KBM-7 (cell line): ENCODE data around the gene TWF2.
A peak's percentile ranks its signal among the peaks of the same experiment; 100 is the strongest.
"Not testable (repeated sequence)": the region's sequence is repeated elsewhere in the genome, so short reads cannot be mapped to it uniquely, and the experiment has no call there.

Source experiments
- DNase-seq: peaks from one replicate; pipeline ENCODE4 v3.0.0-alpha.2; 2015
- in situ Hi-C: fragments of 300-500 bp; cut with MboI; formaldehyde crosslinking; loops from 2 replicates; pipeline ENCODE4 v1.14.3; 2020; ENCODE audit warnings: low sequenced_read_pairs, low pct_unique_long_range_greater_than_20kb, mixed read lengths

TWF2 gene

DNA sequence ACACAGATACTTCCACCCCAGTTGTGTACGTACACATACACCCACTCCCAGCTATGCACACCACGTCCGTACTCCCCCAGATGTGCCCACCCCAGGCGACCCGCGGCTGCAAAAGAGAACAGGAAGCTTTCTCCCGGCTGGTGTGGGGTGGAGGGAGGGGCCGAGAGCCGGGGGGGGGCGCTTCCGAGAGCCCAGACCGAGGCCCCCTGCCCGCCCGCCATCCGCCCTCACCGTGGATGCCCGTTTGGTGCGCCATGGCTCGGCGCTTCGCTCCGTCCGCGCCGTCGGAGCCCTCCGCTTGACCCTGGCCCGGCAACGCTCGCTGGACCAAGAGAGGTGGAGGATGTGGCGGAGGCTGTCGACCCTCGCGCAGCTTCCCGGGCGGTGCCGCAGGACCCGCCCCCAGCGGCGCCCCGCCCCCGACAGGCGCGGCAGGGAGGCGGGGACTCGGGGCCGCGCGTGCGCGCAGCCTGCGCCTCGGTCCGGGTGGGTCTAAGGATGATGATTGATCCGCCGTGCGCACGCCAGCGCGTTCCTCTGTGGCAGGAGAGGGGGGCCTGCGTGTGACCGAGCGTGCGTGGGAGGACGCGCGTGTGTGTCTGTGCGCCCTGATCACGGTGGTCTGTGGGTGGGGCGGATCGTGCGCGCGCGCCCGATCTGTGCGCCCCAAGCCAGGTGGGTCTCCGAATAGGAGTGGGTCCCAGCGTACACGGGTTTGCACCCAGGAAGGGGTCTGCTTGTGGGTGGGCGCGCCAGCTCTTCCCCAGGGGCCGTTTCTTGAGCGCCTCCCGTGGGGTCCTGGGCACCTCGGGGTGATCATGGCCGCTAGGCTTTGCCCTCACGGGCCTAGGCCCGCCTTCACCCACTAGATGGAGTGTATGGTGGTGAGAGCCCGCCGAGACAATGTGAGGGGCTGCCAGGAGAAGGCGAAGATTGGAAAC lies at the start of gene TWF2:
TSS of gene TWF2 (minus strand) at position 398 of the 941 bp plus-strand sequence. CDS start at position 256, 142 bp downstream.
- in situ Hi-C loops, result no loop called here
- peak; percentile 83 for DNase-seq

DNA sequence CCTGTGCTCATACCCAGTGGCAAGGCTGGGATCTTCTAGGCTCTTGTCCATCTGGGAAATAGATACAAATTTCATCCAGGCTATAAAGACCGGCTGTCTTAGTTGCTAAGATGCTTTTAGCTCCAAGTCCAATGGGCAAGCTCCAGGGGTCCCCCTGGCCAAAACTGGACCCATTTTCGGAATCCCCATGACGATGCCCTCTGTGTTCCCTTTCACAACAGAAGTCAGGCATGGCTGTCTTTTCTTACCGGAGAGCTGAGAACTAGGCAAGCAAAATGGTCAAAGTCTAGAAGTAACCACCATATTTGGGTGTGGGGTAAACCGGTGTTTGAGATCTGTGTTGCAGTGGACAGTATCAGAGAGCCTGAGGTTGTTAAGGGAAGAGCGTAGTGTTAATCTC lies 49.7 kb upstream of the TWF2 start:
- in situ Hi-C loops, result no loop called here
- DNase-seq, result no peak

DNA sequence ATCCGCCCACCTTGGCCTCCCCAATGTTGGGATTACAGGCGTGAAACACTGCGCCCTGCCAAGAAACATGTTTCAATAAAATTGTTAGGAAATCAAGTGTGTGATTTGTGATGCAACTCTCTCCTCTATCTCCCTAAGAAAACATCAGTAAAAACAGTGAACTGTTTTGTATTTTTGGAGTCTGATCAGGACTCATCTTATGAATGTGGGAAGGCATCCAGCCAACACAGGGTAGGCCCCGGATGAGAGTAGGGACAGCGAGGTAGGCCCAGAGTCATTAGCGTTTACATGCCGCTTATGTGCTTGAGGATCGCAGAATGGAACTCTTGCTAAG lies 47.8 kb upstream of the TWF2 start:
- in situ Hi-C loops, result no loop called here
- no peak for DNase-seq

DNA sequence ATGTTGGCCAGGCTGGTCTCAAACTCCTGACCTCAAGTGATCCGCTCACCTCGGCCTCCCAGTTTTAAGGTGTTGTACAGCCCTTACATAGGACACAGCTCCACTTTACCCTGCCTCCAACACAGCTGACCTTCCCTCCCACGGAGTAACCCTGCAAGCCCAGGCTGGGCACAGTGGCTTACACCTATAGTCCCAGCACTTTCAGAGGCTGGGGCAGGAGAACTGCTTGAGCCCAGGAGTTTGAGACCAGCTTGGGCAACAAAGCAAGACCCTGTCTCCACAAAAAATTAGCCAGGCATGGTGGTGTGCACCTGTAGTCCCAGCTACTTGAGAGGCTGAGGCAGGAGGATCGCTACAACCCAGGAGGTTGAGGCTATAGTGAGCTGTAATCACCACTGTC lies 45.1 kb upstream of the TWF2 start:
- in situ Hi-C loops, DNase-seq: not testable (repeated sequence)

DNA sequence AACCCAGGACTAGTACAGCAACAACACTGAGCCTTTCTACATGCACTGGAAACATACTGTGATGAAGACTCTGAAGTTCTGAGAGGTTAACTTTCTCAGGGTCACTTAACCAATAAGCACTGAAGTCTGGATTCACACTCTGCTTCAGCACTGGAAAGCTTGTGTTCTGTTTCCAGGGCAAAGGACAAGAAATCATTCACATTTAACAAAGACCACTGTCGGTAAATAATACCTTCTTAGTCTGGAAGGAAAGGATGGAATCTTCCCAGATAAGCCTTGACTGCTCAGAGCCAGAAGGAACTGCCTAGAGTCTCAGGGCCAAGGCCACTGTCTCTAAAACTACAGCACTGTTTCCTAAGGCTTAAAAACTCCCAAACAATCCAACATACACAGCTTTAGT lies 44.3 kb upstream of the TWF2 start:
- no peak for DNase-seq
- in situ Hi-C loops, result no loop called here

DNA sequence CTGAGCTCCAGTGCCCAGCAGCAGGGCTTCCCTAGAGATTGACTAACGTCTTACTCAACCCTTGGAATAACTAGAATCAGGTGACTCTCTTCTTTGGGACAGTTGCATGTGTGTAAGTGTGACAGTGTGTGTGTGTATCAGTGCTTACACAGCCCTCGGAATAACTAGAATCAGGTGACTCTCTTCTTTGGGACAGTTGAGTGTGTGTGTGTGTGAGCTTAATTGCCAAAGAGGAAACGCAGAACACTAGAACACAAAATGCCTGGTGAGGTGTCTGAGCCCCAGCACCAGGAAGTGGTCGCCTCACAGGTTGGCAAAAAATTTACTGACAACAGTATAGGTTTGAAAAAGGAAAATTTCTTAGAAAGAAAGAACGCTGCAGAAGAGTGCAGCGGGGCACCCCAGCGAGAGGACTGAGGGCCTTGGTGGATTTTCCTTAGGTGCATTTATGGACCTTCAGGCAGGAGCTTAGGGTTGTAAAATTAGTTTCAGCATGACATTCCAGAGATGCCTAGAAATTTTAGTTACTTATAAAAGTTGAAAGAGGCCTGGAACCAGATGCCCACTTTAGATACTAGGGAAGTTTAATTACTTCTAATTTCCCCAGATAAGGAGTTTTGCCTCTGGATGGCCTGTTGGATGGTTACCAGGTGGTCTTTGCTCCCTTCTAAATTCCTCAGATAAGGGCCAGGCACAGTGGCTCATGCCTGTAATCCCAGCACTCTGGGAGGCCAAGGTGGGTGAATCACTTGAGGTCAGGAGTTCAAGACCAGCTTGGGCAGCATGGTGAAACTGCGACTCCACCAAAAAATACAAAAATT lies 43.2 kb upstream of the TWF2 start:
- DNase-seq, result peak; percentile 60
- in situ Hi-C loops, result no loop called here

DNA sequence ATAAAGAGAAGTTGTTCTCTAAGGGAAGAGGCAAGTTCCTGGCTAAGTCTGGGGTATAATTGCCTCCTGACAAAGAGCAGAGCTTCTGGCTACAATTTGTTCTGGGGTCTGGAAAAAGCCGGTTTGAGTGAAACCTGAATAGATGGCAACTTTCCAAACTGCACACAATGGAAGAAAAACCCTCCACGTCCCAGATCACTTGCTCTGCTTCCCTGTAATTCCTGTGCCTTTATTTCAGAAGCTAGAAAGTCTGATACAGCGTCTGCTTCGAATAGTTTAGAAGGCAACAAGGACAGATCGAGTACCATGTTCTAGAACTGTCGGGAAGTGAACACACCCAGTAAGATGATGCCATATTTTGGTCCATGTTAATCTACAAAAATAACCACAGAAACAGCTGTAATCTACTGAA lies 41.1 kb upstream of the TWF2 start:
- no peak for DNase-seq

DNA sequence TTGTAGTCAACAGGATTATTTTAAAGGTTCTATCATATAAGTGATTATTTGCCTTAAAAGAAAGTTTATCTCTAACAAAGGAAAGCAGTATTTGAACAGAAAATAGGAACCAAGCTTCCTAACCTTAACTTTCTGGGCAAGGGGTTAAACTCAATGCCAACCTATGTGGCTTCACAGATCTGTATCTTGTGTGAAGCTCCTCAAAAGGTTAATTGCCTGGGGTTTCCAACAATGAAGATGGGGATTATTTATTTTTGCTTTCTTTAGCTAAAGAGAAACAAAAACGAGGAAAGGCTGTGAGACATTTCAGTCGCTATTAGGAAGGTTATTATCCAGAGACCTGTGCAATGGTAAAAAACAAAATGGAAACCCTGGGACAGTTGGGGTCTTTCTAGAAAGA lies 40.6 kb upstream of the TWF2 start:
- in situ Hi-C loops, result no loop called here
- DNase-seq, result no peak

More for the DNA sequence above, 41.1 kb upstream of the TWF2 start:
- in situ Hi-C loops, result no loop called here

DNA sequence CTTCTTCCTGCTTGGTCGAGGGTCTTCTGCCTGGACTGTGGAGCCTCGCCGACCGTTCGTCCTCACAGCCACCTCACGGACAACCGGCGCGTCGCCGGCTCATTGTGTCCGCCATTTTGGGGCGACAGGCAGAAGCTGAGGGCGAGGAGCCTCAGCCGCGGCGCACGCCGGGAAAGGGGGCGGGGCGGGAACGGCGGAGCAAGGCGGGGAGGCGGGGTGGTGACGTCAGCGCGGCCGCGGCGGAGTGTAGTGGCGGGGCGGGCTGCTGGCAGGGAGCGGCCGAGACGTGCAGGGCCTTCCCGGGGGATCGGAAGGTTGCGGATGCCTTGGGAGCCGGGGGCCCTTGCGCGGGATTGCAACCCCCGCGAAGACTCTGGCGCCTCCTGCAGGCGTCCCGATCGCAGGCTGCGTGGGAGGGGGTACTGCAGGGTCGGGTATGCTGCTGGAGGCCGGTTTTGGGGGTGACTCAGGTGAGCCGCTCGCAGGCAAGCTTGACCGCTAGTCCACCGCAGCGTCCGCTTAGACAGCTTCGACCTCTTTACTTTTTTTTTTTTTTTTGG lies 39.6 kb upstream of the TWF2 start, which contains the start of gene WDR82:
TSS of gene WDR82 (minus strand) at position 140 of the 560 bp plus-strand sequence. CDS start 288 bp downstream, outside the sequence.
- in situ Hi-C loops, result no loop called here
- peak; percentile 86 for DNase-seq

DNA sequence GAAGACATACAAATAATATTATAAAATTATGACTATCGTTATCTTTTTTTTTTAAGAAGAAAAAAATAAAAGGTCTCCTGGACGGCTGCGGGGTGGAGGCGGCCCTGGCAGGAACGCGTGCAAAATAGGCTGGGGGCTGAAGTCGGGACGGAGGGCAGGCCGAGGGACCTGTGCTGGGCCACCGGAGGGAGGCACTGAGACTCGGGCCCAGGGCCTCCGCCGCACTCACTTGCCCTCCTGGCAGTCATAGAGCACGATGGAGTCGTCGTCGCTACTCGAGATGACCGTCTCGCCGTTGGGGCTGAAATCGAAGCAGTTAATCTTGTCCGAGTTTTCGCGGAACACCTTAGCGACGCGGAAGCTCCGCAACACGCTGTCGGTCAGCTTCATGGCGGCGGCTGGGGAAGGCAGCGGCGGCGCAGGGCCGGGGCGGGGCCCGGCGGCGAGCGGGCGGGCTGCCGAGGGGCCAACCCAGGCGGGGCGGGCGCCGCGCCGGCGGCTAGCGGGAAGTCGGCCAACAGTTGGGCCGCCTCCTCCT lies 39.1 kb upstream of the TWF2 start:
- in situ Hi-C loops, result no loop called here
- peak; percentile 68 for DNase-seq

DNA sequence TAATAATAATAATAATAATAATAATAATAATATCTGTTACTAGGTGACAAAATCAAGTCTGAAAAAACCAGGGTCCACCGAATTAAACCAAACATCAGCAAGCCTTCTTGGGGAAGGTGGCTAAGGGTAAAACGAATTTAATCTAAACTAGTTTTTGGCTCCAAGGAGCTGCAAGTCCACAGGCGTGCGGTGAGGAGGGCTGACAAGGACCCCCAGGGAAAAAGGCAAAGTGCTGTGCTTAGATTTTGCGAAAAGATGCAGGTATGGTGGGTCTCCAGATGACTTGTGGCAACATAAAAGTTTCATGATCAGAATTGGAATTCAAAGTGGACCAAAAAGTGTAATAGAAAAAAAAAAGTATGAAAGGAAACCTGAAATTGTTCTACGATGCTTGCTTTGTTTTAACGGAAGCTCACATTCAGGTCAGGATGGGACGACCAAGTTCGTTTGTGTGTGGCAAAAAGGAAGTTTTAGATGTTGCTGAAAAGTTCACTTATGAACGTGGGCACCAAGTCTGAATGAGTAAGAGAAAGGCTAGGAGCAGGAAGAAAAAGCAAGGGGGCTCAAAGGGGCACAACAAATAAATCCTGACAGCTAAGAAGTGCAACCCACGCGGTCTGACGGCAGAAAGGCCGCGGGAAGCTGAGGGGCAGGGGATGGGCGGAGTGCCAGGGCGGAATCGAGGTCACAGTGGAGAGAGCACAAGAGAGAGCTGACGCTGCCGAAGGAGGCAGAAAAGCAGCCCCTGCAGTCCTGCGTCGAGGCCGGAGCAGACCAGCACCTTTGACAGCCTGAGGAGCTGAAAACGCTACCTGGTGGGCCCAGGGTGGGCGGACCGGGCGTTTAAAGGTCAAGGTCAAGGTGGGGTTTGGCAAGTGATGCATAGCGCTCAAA lies 38.4 kb upstream of the TWF2 start:
- in situ Hi-C loops, result no loop called here

DNA sequence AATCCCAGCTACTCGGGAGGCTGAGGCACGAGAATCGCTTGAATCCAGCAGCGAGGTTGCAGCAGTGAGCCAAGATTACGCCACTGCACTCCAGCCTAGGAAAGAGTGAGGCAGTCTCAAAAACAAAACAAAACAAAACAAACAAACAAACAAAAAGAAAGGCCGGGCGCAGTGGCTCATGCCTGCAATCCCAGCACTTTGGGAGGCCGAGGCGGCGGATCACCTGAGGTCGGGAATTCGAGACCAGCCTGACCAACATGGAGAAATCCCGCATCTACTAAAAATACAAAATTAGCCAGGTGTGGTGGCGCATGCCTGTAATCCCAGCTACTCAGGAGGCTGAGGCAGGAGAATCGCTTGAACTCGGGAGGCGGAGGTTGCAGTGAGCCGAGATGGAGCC lies 35.8 kb upstream of the TWF2 start:
- in situ Hi-C loops, DNase-seq: not testable (repeated sequence)

More for the DNA sequence above, 38.4 kb upstream of the TWF2 start:
- peak; percentile 71 for DNase-seq

DNA sequence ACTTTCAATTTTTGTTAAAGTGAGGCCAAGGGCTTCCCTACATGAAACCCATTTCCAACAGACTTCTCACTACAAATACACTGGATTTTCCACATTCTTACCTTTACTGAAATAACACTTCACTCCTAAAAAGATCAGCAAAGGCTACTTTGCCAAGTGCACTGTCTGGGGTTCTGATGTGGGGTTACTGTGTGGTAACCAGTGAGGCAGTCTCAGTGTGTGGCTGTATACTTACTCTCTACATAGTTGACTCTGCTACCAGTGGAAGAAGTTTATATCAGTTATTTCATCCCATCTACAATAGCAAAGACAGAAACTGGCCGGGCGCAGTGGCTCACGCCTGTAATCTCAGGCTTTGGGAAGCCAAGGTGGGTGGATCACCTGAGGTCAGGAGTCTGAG lies 33.9 kb upstream of the TWF2 start:
- in situ Hi-C loops, result no loop called here
- no peak for DNase-seq

DNA sequence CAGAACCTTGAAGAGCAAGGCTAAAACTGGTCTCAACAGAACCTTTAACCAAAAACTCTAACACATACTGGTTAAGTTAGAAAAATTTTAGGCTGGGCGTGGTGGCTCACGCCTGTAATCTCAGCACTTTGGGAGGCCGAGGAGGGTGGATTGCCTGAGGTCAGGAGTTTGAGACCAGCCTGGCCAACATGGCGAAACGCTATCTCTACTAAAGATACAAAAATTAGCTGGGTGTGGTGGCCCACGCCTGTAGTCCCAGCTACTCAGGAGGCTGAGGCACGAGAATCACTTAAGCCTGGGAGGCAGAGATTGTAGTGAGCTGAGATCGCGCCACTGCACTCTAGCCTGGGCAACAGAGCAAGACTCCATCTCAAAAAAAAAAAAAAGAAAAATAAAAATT lies 33.2 kb upstream of the TWF2 start:
- in situ Hi-C loops, DNase-seq: not testable (repeated sequence)

DNA sequence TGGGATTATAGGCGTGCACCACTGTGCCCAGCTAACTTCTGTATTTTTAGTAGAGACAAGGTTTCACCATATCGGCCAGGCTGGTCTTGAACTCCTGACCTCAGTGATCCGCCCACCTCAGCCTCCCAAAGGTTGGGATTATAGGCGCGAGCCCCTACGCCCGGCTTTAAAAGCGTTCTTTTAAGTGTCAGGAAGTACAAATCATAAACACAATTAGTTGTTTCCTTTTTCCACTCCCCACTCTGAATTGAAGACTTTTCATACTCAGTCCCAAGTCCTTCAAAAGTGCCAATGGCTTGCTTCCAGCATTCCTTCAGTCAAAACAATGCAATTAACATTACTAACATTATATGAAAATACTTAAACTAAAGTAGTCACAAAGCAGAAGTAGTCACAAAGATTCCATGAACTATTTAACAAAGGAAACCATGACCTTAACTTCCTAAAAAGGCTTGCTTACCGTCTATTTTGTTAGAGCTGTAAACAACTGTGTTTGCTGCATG lies 31.3 kb upstream of the TWF2 start:
- in situ Hi-C loops, result no loop called here
- peak; percentile 57 for DNase-seq

DNA sequence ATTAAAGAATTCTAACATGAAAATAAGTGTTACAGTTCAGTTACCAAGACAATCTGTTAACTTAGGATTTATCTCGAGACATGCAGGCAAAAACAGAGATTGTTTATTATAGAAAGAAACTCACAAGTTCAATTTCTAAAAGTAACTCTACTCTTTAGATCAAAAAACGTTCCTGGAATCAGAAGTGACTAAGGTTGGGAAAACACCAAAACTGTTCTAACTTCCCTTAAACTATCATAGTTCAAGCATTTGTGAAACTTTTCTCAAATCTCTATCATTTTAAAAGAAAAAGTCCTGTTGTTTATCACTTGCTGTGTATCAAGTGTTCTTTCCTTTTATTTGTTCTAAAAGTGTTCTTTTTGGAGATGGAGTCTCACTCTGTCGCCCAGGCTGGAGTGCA lies 30.8 kb upstream of the TWF2 start:
- in situ Hi-C loops, result no loop called here
- DNase-seq, result no peak

DNA sequence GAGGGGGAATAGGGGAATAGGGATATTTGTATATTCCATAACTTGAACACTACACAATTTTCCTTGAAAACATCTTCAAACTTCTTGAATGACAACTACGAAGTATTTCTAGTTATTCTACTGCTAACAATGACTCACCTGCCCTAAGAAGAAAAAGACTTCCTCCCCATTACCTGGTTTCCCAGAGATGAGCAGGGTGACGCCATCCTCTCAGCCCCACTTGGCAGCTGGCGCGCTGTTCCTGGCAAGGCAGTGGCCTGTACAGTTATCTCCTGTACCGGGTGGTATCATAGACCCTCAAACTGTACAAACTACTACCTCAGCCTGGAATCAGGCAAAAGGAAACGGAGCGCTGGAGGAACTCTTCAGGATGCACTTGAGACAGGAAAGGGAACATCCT lies 29.1 kb upstream of the TWF2 start:
- in situ Hi-C loops, result no loop called here

DNA sequence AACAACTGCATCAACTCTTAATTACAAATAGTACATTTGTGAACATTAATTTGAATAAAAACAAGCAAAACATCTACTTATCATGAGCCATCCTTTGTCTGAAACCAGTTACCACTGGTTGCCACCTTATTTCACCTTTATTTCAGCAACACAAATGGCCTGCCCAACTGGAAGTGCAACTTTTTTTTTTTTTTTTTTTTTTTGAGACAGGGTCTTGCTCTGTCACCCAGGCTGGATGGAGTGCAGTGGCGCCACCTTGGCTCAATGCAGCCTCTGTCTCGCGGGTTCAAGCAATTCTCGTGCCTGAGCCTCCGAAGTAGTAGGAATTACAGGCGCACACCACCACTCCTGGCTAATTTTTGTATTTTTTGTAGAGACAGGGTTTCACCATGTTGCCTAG lies 26.4 kb upstream of the TWF2 start:
- no peak for DNase-seq
- in situ Hi-C loops, result no loop called here

More for the DNA sequence above, 29.1 kb upstream of the TWF2 start:
- no peak for DNase-seq
